ENCODE data around the gene BNIPL. TPM values are rescaled to one million over a fixed set of nuclear protein-coding genes. Genes with fewer than 3 reads are reported as not detected.

BNIPL gene
- total RNA-seq, 4 donors from 2014 or later: 196 to 492 (median 251) TPM

DNA sequence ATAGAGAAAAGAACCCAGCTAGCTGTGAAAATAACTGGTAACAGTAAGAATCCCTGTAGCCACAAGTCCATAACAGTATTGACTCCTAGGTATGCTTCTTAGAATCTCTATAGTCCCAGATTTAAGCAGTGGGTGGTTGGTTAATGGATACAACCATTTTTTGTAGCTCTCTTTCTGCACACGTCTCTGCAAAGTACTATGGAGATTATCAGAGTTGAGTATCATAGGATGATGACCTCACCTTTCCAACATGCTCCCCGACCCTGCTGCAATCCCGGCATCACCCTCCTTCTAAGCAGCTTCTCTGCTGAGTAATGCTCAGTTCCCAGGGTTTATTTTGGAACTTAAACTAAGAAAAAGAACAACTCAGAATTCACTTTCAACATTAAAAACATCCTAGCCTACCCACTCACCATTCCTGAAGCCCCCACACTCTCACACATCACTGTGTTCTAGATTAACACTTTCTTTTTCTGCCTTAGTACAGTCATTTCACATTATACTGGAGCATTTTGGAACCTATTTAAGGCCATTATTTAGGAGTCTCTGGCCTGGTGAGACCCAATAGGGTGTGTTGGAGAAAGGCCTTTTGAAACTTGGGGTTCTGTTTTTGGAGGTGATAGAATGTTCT lies 26.5 kb downstream of the BNIPL start:
- Histone ChIP-seq H3K27ac (no peak overlapping the region), H3K9me3 (no peaks in the 10 kb centered on the region), H3K4me1 (peaks cover 19% of the 10 kb centered on the region), H3K4me3 (no peak overlapping the region), H3K36me3 (no peaks in the 10 kb centered on the region), H3K27me3 (no peaks in the 10 kb centered on the region)
- 54% methylated on average over 3 of the region's 3 CpGs for WGBS
- no peak for TF ChIP-seq EP300 (IDR thresholded peaks at IDR 0.05)
- DNase-seq (ENCODE audit: low spot score in 2 of 2): no peak

DNA sequence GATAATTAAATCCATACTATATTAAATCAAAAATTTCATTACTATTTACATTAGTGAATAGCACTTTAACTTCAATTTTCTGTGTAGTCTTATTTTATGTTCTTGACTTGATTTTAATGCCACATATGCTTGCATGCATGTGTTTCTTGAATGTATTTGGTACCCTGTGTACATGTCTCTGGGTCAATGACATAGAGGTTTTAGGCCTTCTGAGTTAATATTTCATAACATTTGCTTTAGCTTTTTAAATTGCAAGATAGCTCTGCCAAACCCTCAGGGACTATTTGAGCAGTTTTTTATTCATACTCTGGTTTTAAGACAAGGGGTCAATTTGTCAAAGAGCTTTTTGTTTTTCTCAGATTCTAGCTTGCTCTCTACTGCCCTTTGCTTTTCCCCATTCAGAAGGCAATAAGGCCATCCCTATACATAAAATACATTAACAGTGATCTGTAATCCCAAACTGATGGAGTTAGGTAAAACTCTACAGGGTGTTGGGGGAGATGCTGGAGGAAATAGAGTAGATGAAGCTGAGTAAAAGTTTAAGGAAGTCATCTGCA lies 28.8 kb downstream of the BNIPL start:
- peaks cover 10% of the 10 kb centered on the region for H3K4me1 ChIP-seq
- no peak for TF ChIP-seq POLR2A (IDR thresholded peaks at IDR 0.05)
- no peak for TF ChIP-seq POLR2AphosphoS5 (IDR thresholded peaks at IDR 0.05)
- no peak for TF ChIP-seq EP300 (IDR thresholded peaks at IDR 0.05)
- TF ChIP-seq, protein P1, sequence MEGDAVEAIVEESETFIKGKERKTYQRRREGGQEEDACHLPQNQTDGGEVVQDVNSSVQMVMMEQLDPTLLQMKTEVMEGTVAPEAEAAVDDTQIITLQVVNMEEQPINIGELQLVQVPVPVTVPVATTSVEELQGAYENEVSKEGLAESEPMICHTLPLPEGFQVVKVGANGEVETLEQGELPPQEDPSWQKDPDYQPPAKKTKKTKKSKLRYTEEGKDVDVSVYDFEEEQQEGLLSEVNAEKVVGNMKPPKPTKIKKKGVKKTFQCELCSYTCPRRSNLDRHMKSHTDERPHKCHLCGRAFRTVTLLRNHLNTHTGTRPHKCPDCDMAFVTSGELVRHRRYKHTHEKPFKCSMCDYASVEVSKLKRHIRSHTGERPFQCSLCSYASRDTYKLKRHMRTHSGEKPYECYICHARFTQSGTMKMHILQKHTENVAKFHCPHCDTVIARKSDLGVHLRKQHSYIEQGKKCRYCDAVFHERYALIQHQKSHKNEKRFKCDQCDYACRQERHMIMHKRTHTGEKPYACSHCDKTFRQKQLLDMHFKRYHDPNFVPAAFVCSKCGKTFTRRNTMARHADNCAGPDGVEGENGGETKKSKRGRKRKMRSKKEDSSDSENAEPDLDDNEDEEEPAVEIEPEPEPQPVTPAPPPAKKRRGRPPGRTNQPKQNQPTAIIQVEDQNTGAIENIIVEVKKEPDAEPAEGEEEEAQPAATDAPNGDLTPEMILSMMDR (IDR thresholded peaks at IDR 0.05): no peak
- H3K27me3 ChIP-seq: no peaks in the 10 kb centered on the region
- H3K27ac ChIP-seq: no peak overlapping the region
- H3K9me3 ChIP-seq: no peaks in the 10 kb centered on the region
- no peak for DNase-seq (ENCODE audit: low spot score in 2 of 2)
- H3K4me3 ChIP-seq: no peak overlapping the region
- H3K36me3 ChIP-seq: no peaks in the 10 kb centered on the region

DNA sequence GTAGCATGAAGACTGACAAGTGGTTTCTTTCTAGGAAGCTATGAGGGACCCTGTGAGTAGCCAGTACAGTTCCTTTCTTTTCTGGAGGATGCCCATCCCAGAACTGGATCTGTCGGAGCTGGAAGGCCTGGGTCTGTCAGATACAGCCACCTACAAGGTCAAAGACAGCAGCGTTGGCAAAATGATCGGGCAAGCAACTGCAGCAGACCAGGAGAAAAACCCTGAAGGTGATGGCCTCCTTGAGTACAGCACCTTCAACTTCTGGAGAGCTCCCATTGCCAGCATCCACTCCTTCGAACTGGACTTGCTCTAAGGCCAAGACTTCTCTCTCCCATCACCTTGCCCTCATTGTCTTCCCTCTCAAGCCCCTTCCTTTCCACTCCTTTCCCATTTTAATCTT lies 30.8 kb downstream of the BNIPL start:
- no peaks in the 10 kb centered on the region for H3K36me3 ChIP-seq
- H3K27me3 ChIP-seq: no peaks in the 10 kb centered on the region
- H3K4me1 ChIP-seq: peaks cover 13% of the 10 kb centered on the region
- DNase-seq (ENCODE audit: low spot score in 2 of 2): no peak
- H3K27ac ChIP-seq: no peak overlapping the region
- WGBS: 91% methylated on average over 4 of the region's 4 CpGs
- no peak overlapping the region for H3K4me3 ChIP-seq
- no peaks in the 10 kb centered on the region for H3K9me3 ChIP-seq
- TF ChIP-seq POLR2A (IDR thresholded peaks at IDR 0.05): no peak
- TF ChIP-seq POLR2AphosphoS5 (IDR thresholded peaks at IDR 0.05): no peak
- no peak for TF ChIP-seq EP300 (IDR thresholded peaks at IDR 0.05)
- TF ChIP-seq, protein P1 (IDR thresholded peaks at IDR 0.05): no peak

DNA sequence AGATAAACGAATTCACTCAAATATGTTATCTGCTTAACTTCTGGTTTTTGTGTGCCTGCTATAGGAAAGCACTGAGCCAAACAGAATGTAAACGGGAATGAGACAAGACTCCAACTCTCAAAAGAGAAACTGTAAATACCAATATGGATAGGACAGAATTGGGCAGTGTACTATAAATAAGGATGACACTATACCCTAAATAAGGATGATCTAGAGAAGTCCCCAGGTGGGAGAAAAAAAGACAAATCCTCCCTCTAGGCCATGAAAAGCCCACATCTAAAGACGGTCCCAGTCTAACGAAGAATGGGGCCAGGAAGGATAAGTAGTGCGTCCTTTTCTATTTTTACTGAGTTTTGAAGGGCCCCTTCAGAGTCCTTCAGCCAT lies 32.7 kb downstream of the BNIPL start:
- peaks cover 16% of the 10 kb centered on the region for H3K4me1 ChIP-seq
- H3K27me3 ChIP-seq: no peaks in the 10 kb centered on the region
- DNase-seq (ENCODE audit: low spot score in 2 of 2): no peak
- H3K27ac ChIP-seq: no peak overlapping the region
- no peak for TF ChIP-seq EP300 (IDR thresholded peaks at IDR 0.05)
- no peak for TF ChIP-seq POLR2AphosphoS5 (IDR thresholded peaks at IDR 0.05)
- TF ChIP-seq POLR2A (IDR thresholded peaks at IDR 0.05): no peak
- TF ChIP-seq, protein P1 (IDR thresholded peaks at IDR 0.05): no peak
- no peaks in the 10 kb centered on the region for H3K9me3 ChIP-seq
- no peak overlapping the region for H3K4me3 ChIP-seq
- 84% methylated on average over 5 of the region's 5 CpGs for WGBS
- peaks cover under 1% of the 10 kb centered on the region for H3K36me3 ChIP-seq

DNA sequence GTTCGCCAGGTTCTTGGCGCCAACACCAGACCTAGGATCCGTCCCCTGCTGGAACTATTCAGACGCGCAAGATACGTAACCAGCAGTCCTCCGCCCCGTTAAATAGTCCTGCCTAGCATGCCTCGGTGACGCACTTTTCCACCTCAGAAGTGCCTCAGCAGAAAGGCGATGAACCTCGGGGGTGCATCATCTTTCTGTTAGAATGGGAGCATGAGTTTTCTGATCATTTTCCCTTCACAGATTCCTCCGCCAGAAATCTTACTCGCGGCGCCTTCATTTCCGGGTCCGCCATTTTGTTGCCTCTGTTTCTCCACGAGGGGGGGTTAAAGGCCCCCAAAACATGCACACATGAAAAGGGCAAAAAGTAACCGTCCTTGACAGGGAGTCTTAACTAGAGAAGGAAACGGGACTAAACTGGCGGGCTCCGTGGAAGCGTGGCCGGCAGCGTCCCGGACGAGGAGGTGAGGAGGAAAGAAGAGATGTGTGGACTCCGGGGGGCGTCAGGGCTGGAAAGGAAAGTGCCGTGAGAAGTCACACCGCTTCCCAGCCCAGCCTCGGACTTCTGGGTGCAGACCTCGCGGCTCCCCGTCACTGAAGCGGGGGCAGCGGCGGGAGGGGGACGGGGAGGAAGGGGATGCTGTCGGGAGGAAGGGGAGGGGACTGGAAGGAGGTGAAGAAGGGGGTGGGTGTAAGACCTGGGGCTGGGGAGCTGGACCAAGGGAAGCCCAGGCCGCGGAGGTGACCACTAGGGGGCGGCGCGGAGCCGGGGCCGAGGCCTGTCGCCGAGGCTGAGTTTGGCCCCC lies 34.3 kb downstream of the BNIPL start, which contains the start of gene GABPB2:
TSS of gene GABPB2 (plus strand) at position 288 of the 803 bp plus-strand sequence. CDS start 17,429 bp downstream, outside the sequence.
- peaks cover 6% of the 10 kb centered on the region for H3K36me3 ChIP-seq
- no peaks in the 10 kb centered on the region for H3K9me3 ChIP-seq
- DNase-seq (ENCODE audit: low spot score in 2 of 2): peak; percentile 95 to 96
- TF ChIP-seq POLR2A (IDR thresholded peaks at IDR 0.05) (no peak), EP300 (IDR thresholded peaks at IDR 0.05) (no peak), POLR2AphosphoS5 (IDR thresholded peaks at IDR 0.05) (peak in 2 of 3 donors; percentile 90 to 92)
- TF ChIP-seq, protein P1 (IDR thresholded peaks at IDR 0.05): peak; percentile 63 to 96
- no peaks in the 10 kb centered on the region for H3K27me3 ChIP-seq
- peak within 1 kb of the TSS; percentile 91 for H3K4me3 ChIP-seq
- peaks cover 16% of the 10 kb centered on the region for H3K4me1 ChIP-seq
- under 1% methylated on average over 50 of the region's 50 CpGs for WGBS
- peak within 1 kb of the TSS; percentile 99 for H3K27ac ChIP-seq
